Bronchial epithelial cell (primary cell): ENCODE results near the gene FIZ1. TPM values are rescaled to one million over a fixed set of nuclear protein-coding genes. Genes with fewer than 3 reads are reported as not detected.

Experiments
- DNase-seq: peaks from one replicate; pipeline ENCODE4 v3.0.0-alpha.2; 2010; ENCODE audit warnings: low read depth
- FAIRE-seq: peaks from 2 replicates; lab custom pipeline; 2011; peaks lifted over from hg19 to GRCh38; lab: Jason Lieb, UNC
- H3K27me3 ChIP-seq: 2 replicates; pipeline ENCODE4 v1.5.1; 2011; ENCODE audit warnings: low read length; ENCODE audit not compliant: control insufficient read depth, insufficient read depth
- H3K36me3 ChIP-seq: 2 replicates; pipeline ENCODE4 v1.5.1; 2011; ENCODE audit warnings: low read length; ENCODE audit not compliant: control insufficient read depth, insufficient read depth
- H3K4me3 ChIP-seq: 2 replicates; pipeline ENCODE4 v1.5.1; 2011; ENCODE audit warnings: mild to moderate bottlenecking, low read depth, low read length, control low read depth
- CTCF ChIP-seq: IDR thresholded peaks from 2 replicates; pipeline ENCODE4 v1.5.1; 2011; ENCODE audit warnings: mild to moderate bottlenecking, moderate library complexity, low read length, control low read depth, inconsistent platforms; ENCODE audit not compliant: insufficient read depth, severe bottlenecking
- total RNA-seq: library from RNA; depleted of rRNA; stranded (reverse); fragments of >200 nt; gene quantifications from 2 replicates; pipeline ENCODE4 v1.2.1, GENCODE V29; 2014

The FIZ1 gene
- total RNA-seq, 1 donor from 2014 or later = 2.1 TPM

- FAIRE-seq = no peak
Measured at GRCh38 chr19:55542292-55542855, 56.9 kb downstream of the FIZ1 start.

More at GRCh38 chr19:55542292-55542855, 56.9 kb downstream of the FIZ1 start:
- Histone ChIP-seq H3K27me3 (no peaks in the 10 kb centered on the region), H3K36me3 (no peaks in the 10 kb centered on the region), H3K4me3 (no peak overlapping the region)
- no peak for TF ChIP-seq CTCF
- DNase-seq = no peak

Other genes with a start within 250 kb of the FIZ1 start
- 0.26 and 0.64 TPM in 2 replicates for gene COX6B2, start 244.8 kb downstream of the FIZ1 start, total RNA-seq
- not detected in 2 replicates for gene GARIN5B, start 236.3 kb downstream of the FIZ1 start, total RNA-seq
- gene IL11, start 229.1 kb downstream of the FIZ1 start, total RNA-seq = 0.64 and 1.3 TPM in 2 replicates
- gene TMEM190, start 222.7 kb downstream of the FIZ1 start, total RNA-seq = not detected in 2 replicates
- 3.1 and 10.0 TPM in 2 replicates for gene TMEM238, start 215.2 kb downstream of the FIZ1 start, total RNA-seq
- 348 and 603 TPM in 2 replicates for gene RPL28, start 213.6 kb downstream of the FIZ1 start, total RNA-seq
- gene UBE2S, start 191.7 kb downstream of the FIZ1 start, total RNA-seq = 38.2 and 50.4 TPM in 2 replicates
- gene SHISA7, start 156.2 kb downstream of the FIZ1 start, total RNA-seq = not detected in 2 replicates
- 33.2 and 33.3 TPM in 2 replicates for gene ISOC2, start 137.9 kb downstream of the FIZ1 start, total RNA-seq
- not detected in 2 replicates for gene C19orf85, start 134.8 kb downstream of the FIZ1 start, total RNA-seq
- 0.79 and 1.0 TPM in 2 replicates for gene ZNF628, start 122.9 kb downstream of the FIZ1 start, total RNA-seq
- gene NAT14, start 114.3 kb downstream of the FIZ1 start, total RNA-seq = 2.4 and 3.5 TPM in 2 replicates
- under 0.01 and 0.26 TPM in 2 replicates for gene SSC5D, start 111.1 kb downstream of the FIZ1 start, total RNA-seq
- gene SBK2, start 62.4 kb downstream of the FIZ1 start, total RNA-seq = not detected in 2 replicates
- not detected in 2 replicates for gene SBK3, start 54.0 kb downstream of the FIZ1 start, total RNA-seq
- gene ZNF579, start 18.7 kb downstream of the FIZ1 start, total RNA-seq = 1.8 and 2.2 TPM in 2 replicates
- gene ZNF524, start 771 bp upstream of the FIZ1 start, total RNA-seq = 18.4 and 19.6 TPM in 2 replicates
- gene ZNF865, start 6.1 kb upstream of the FIZ1 start, total RNA-seq = 0.53 and 0.64 TPM in 2 replicates
- gene ZNF784, start 25.0 kb upstream of the FIZ1 start, total RNA-seq = 5.0 and 5.1 TPM in 2 replicates
- 2.4 and 2.7 TPM in 2 replicates for gene ZNF580, start 41.5 kb upstream of the FIZ1 start, total RNA-seq
- 9.6 and 19.2 TPM in 2 replicates for gene ZNF581, start 44.1 kb upstream of the FIZ1 start, total RNA-seq
- gene CCDC106, start 48.7 kb upstream of the FIZ1 start, total RNA-seq = 2.6 and 2.9 TPM in 2 replicates
- 121 and 140 TPM in 2 replicates for gene U2AF2, start 55.5 kb upstream of the FIZ1 start, total RNA-seq
- 28.2 and 80.5 TPM in 2 replicates for gene EPN1, start 75.7 kb upstream of the FIZ1 start, total RNA-seq
- not detected in 2 replicates for gene NLRP9, start 138.9 kb upstream of the FIZ1 start, total RNA-seq
- gene RFPL4A, start 159.6 kb upstream of the FIZ1 start, total RNA-seq = not detected in 2 replicates
- gene RFPL4AL1, start 169.6 kb upstream of the FIZ1 start, total RNA-seq = not detected in 2 replicates
- gene NLRP11, start 232.5 kb upstream of the FIZ1 start, total RNA-seq = not detected in 2 replicates
- not detected in 2 replicates for gene NLRP4, start 237.0 kb upstream of the FIZ1 start, total RNA-seq